HG03342 (cell line): ENCODE results near the gene LYST.
A peak's percentile ranks its signal among the peaks of the same experiment; 100 is the strongest.
"Not testable (repeated sequence)": the region's sequence is repeated elsewhere in the genome, so short reads cannot be mapped to it uniquely, and the experiment has no call there.

ENCODE experiments used
- ATAC-seq: cut with Tn5 transposase; IDR thresholded peaks from one replicate; pipeline ENCODE4 v1.9.1; 2021; ENCODE audit warnings: mild to moderate bottlenecking, moderate library complexity; ENCODE audit not compliant: unreplicated experiment

LYST gene

GRCh38 chr1:235821361-235821981 lies 45.2 kb downstream of the LYST start:
- ATAC-seq, result no peak

GRCh38 chr1:235820061-235820460 lies 46.6 kb downstream of the LYST start:
- no peak for ATAC-seq

GRCh38 chr1:235818632-235819136 lies 48.0 kb downstream of the LYST start:
- no peak for ATAC-seq

- ATAC-seq, result no peak
Measured at GRCh38 chr1:235817101-235817728, 49.5 kb downstream of the LYST start.

- ATAC-seq, result no peak
Measured at GRCh38 chr1:235809688-235810397, 56.9 kb downstream of the LYST start.

GRCh38 chr1:235808223-235808622 lies 58.5 kb downstream of the LYST start:
- no peak for ATAC-seq

- no peak for ATAC-seq
Measured at GRCh38 chr1:235806123-235806522, 60.6 kb downstream of the LYST start.

GRCh38 chr1:235802573-235803346 lies 63.9 kb downstream of the LYST start:
- no peak for ATAC-seq

- ATAC-seq, result no peak
Measured at GRCh38 chr1:235799264-235799663, 67.4 kb downstream of the LYST start.

- ATAC-seq, result no peak
Measured at GRCh38 chr1:235791532-235792060, 75.1 kb downstream of the LYST start.

GRCh38 chr1:235790123-235790522 lies 76.6 kb downstream of the LYST start:
- ATAC-seq, result no peak

- not testable (repeated sequence) for ATAC-seq
Measured at GRCh38 chr1:235786227-235786898, 80.3 kb downstream of the LYST start.

- no peak for ATAC-seq
Measured at GRCh38 chr1:235784950-235785349, 81.8 kb downstream of the LYST start.

GRCh38 chr1:235783148-235783776 lies 83.4 kb downstream of the LYST start:
- no peak for ATAC-seq

GRCh38 chr1:235782601-235783000 lies 84.1 kb downstream of the LYST start:
- ATAC-seq, result no peak

- no peak for ATAC-seq
Measured at GRCh38 chr1:235781807-235782206, 84.9 kb downstream of the LYST start.

GRCh38 chr1:235779770-235780169 lies 86.9 kb downstream of the LYST start:
- ATAC-seq, result no peak

GRCh38 chr1:235776396-235776795 lies 90.3 kb downstream of the LYST start:
- no peak for ATAC-seq

- ATAC-seq, result no peak
Measured at GRCh38 chr1:235775246-235775860, 91.4 kb downstream of the LYST start.

GRCh38 chr1:235767795-235768194 lies 98.9 kb downstream of the LYST start:
- ATAC-seq, result peak; percentile 92
